ENCODE measurements around the gene OCEL1.
"Not testable (repeated sequence)": the region's sequence is repeated elsewhere in the genome, so short reads cannot be mapped to it uniquely, and the experiment has no call there.

OCEL1 gene

GRCh38 chr19:17226002-17226933, at the start of gene OCEL1:
TSS of gene OCEL1 (plus strand) at chr19:17226226. CDS start at chr19:17226248, 22 bp downstream.
- DNase-seq: peak; percentile 85 to 99 (median 97)

GRCh38 chr19:17178291-17178690, 47.7 kb upstream of the OCEL1 start:
- DNase-seq: no peak

GRCh38 chr19:17180997-17181702, 44.9 kb upstream of the OCEL1 start:
- DNase-seq: no peak

GRCh38 chr19:17183271-17183761, 42.7 kb upstream of the OCEL1 start:
- DNase-seq: no peak

GRCh38 chr19:17183858-17184321, 42.1 kb upstream of the OCEL1 start:
- DNase-seq: no peak

GRCh38 chr19:17184371-17184841, 41.6 kb upstream of the OCEL1 start:
- no peak for DNase-seq

- no peak for DNase-seq
Measured at GRCh38 chr19:17185590-17185989, 40.4 kb upstream of the OCEL1 start.

- DNase-seq: not testable (repeated sequence)
Measured at GRCh38 chr19:17191736-17192135, 34.3 kb upstream of the OCEL1 start.

- DNase-seq: no peak
Measured at GRCh38 chr19:17192751-17193150, 33.3 kb upstream of the OCEL1 start.

- no peak for DNase-seq
Measured at GRCh38 chr19:17194608-17195007, 31.4 kb upstream of the OCEL1 start.

GRCh38 chr19:17195106-17195505, 30.9 kb upstream of the OCEL1 start:
- no peak for DNase-seq

GRCh38 chr19:17196610-17197009, 29.4 kb upstream of the OCEL1 start:
- no peak for DNase-seq

- DNase-seq: no peak
Measured at GRCh38 chr19:17197666-17198065, 28.4 kb upstream of the OCEL1 start.

- DNase-seq: no peak
Measured at GRCh38 chr19:17200408-17201079, 25.5 kb upstream of the OCEL1 start.

- DNase-seq: no peak
Measured at GRCh38 chr19:17202249-17202648, 23.8 kb upstream of the OCEL1 start.

- DNase-seq: no peak
Measured at GRCh38 chr19:17202713-17203112, 23.3 kb upstream of the OCEL1 start.

- DNase-seq: peak in 2 of 14 donors; percentile 7 to 18
Measured at GRCh38 chr19:17205237-17206140, 20.5 kb upstream of the OCEL1 start.

- no peak for DNase-seq
Measured at GRCh38 chr19:17206736-17207581, 19.1 kb upstream of the OCEL1 start.

GRCh38 chr19:17209126-17210036, 16.6 kb upstream of the OCEL1 start:
- no peak for DNase-seq

Data from C1 segment of cervical spinal cord (tissue), 14 donors.